ENCODE data around the gene FAM83G. TPM values are rescaled to one million over a fixed set of nuclear protein-coding genes. Genes with fewer than 3 reads are reported as not detected.

FAM83G gene
- total and polyA plus RNA-seq, 2 donors (not counting 3 experiments of a cell fraction or from before 2014, with no cell fraction given) = 7.0 to 10.9 TPM

- Histone ChIP-seq H2AFZ (ENCODE audit: low read depth, low read length) (no peak overlapping the region), H3K4me2 (ENCODE audit: insufficient read depth, low read length) (no peak overlapping the region), H4K20me1 (replicated peaks; ENCODE audit: control insufficient read depth, extremely low read depth, insufficient read depth, low read length) (no peaks in the 10 kb centered on the region), H3K4me3 (replicated peaks in 1 of 3; ENCODE audit: insufficient read depth in 1 of 3, low read depth in 1 of 3, low read length in 3 of 3) (no peak overlapping the region), H3K79me2 (ENCODE audit: control insufficient read depth, insufficient read depth, low read length) (peaks cover 54% of the 10 kb centered on the region), H3K27me3 (ENCODE audit: control insufficient read depth in 2 of 2, insufficient read depth in 2 of 2, low read length in 2 of 2) (no peaks in the 10 kb centered on the region), H3K36me3 (ENCODE audit: control insufficient read depth in 2 of 2, extremely low read depth in 1 of 2, insufficient read depth in 2 of 2, low read length in 2 of 2) (peaks cover 0 to 2% of the 10 kb centered on the region in 2 experiments), H3K9me1 (replicated peaks; ENCODE audit: control insufficient read depth, extremely low read depth, insufficient read depth, low read length) (no peaks in the 10 kb centered on the region), H3K4me1 (ENCODE audit: control insufficient read depth, extremely low read depth, insufficient read depth, low read length) (peaks cover 20% of the 10 kb centered on the region), H3K9ac (replicated peaks; ENCODE audit: extremely low read depth, insufficient read depth, low read length) (no peak overlapping the region), H3K27ac (ENCODE audit: insufficient read depth, low read depth, low read length) (no peak overlapping the region), H3K9me3 (replicated peaks; ENCODE audit: control insufficient read depth, insufficient read depth, low read length) (no peaks in the 10 kb centered on the region)
- ChIA-PET CTCF (interaction anchor here (1.5 to 1.6 kb wide), 2 partner anchors 13 to 45 kb away, joined by 4 read pairs; no protein-coding TSS in a partner anchor), POLR2A (no interaction called here)
- FAIRE-seq (no peak), DNase-seq (ENCODE audit: low read depth, low spot score) (no peak)
- no TSS peak for BruUV-seq (replicated peaks)
- dilution Hi-C loops (cut with MboI; ENCODE audit: extremely low pct_ligation_motif_present, low sequenced_read_pairs) = no loop called here
- TF ChIP-seq CTCF (IDR thresholded peaks at IDR 0.05; ENCODE audit: extremely low read depth in 1 of 2, insufficient read depth in 1 of 2, low read depth in 1 of 2, low read length in 2 of 2) (no peak), MAX (IDR thresholded peaks at IDR 0.05; ENCODE audit: insufficient read depth, insufficient read length) (no peak), POLR2AphosphoS5 (IDR thresholded peaks at IDR 0.05; ENCODE audit: insufficient read depth, low read depth, low read length) (no peak), EZH2 (IDR thresholded peaks at IDR 0.05; ENCODE audit: borderline replicate concordance, low read depth, low read length, severe bottlenecking) (no peak), POLR2A (IDR thresholded peaks at IDR 0.05; ENCODE audit: low read depth, low read length) (no peak), MYC (IDR thresholded peaks at IDR 0.05; ENCODE audit: low read depth, low read length) (no peak), GATA2 (IDR thresholded peaks at IDR 0.05; ENCODE audit: insufficient read depth, insufficient read length, low read depth, low read length) (no peak), FOS (IDR thresholded peaks at IDR 0.05; ENCODE audit: borderline replicate concordance, insufficient read depth, low read length) (no peak), JUN (IDR thresholded peaks at IDR 0.05; ENCODE audit: borderline replicate concordance, insufficient read depth, insufficient read length, low read depth) (no peak)
- intact Hi-C loops (cut with micrococcal nuclease) = no loop called here
These were observed 5.2 kb downstream of the FAM83G start for GRCh38 chr17:18999394-18999793.

Data from endothelial cell of umbilical vein (primary cell).